HEK293 (cell line): ENCODE data around the gene KCNT1.

Experiments
- CTCF ChIA-PET: fragments of 350-600 bp; formaldehyde crosslinking; extraction: SDS; loops from one replicate; lab custom pipeline; 2021; ENCODE audit warnings: antibody characterized with exemption; lab: Yijun Ruan, JAX
- POLR2A ChIA-PET: fragments of 300-600 bp; formaldehyde crosslinking; extraction: SDS; loops from one replicate; lab custom pipeline; 2020; ENCODE audit warnings: antibody characterized with exemption, inconsistent platforms; lab: Yijun Ruan, JAX
- H3K27ac ChIP-seq: fragments of 200-500 bp; sonication (Bioruptor generic); 2 replicates; pipeline ENCODE4 v1.5.1; 2014; ENCODE audit warnings: low read depth, low read length, control low read depth, inconsistent platforms; ENCODE audit errors: extremely low read depth
- H3K36me3 ChIP-seq, 2 experiments: fragments of 200-500 bp in 1 of 2; sonication (Bioruptor generic) in 1 of 2; 1 replicate in 1 of 2; 2 replicates in 1 of 2; pipeline ENCODE4 v1.5.1; 2014 to 2017; ENCODE audit warnings: inconsistent platforms in 2 of 2, low read length in 2 of 2; ENCODE audit not compliant: control insufficient read depth in 2 of 2, insufficient read depth in 1 of 2
- H3K4me1 ChIP-seq: fragments of 200-500 bp; sonication (Bioruptor generic); 2 replicates; pipeline ENCODE4 v1.5.1; 2014; ENCODE audit warnings: mild to moderate bottlenecking, low read length, inconsistent platforms; ENCODE audit not compliant: control insufficient read depth, insufficient read depth
- H3K4me3 ChIP-seq: 2 replicates; pipeline ENCODE4 v1.5.1; 2011; ENCODE audit warnings: low read depth, mild to moderate bottlenecking, control low read depth, low read length, moderate library complexity
- H3K9me3 ChIP-seq: fragments of 200-500 bp; sonication (Bioruptor generic); 2 replicates; pipeline ENCODE4 v1.5.1; 2014; ENCODE audit warnings: low read depth, low read length, inconsistent platforms; ENCODE audit not compliant: control insufficient read depth, insufficient read depth
- BCL11B ChIP-seq: fragments of 450-650 bp; formaldehyde crosslinking; IDR thresholded peaks from 2 replicates; pipeline ENCODE4 v1.5.1; 2016; ENCODE audit warnings: low read depth, missing biosample characterization, missing genetic modification characterization
- GLI2 ChIP-seq: fragments of 450-650 bp; formaldehyde crosslinking; IDR thresholded peaks from 2 replicates; pipeline ENCODE4; 2017; ENCODE audit warnings: missing biosample characterization, missing genetic modification characterization, low read depth, borderline replicate concordance
- HOXA7 ChIP-seq: sonication (generic); formaldehyde crosslinking; IDR thresholded peaks from 2 replicates; pipeline ENCODE4 v1.8.1; 2022; ENCODE audit warnings: missing genetic modification reagents, borderline replicate concordance
- HOXD13 ChIP-seq: sonication (generic); formaldehyde crosslinking; IDR thresholded peaks from 2 replicates; pipeline ENCODE4 v1.8.0; 2022; ENCODE audit warnings: missing genetic modification reagents, borderline replicate concordance
- MZF1 ChIP-seq: fragments of 450-650 bp; formaldehyde crosslinking; IDR thresholded peaks from 2 replicates; pipeline ENCODE4 v1.5.1; 2017; ENCODE audit warnings: missing biosample characterization, missing genetic modification characterization, borderline replicate concordance
- ZBTB20 ChIP-seq: fragments of 450-650 bp; formaldehyde crosslinking; IDR thresholded peaks from 2 replicates; pipeline ENCODE4 v1.5.1; 2016; ENCODE audit warnings: missing biosample characterization, missing genetic modification characterization
- ZEB2 ChIP-seq: fragments of 450-650 bp; formaldehyde crosslinking; IDR thresholded peaks from 2 replicates; pipeline ENCODE4 v1.5.1; 2016; ENCODE audit warnings: missing biosample characterization, missing genetic modification characterization
- ZIC2 ChIP-seq: fragments of 450-650 bp; formaldehyde crosslinking; IDR thresholded peaks from 2 replicates; pipeline ENCODE4 v1.5.1; 2016; ENCODE audit warnings: missing biosample characterization, missing genetic modification characterization
- ZNF157 ChIP-seq: fragments of 450-650 bp; formaldehyde crosslinking; IDR thresholded peaks from 2 replicates; pipeline ENCODE4 v1.5.1; 2016; ENCODE audit warnings: missing biosample characterization, missing genetic modification characterization
- ZNF248 ChIP-seq: fragments of 450-650 bp; formaldehyde crosslinking; IDR thresholded peaks from 2 replicates; pipeline ENCODE4 v1.5.1; 2017; ENCODE audit warnings: missing biosample characterization, missing genetic modification characterization
- ZNF280C ChIP-seq: fragments of 450-650 bp; formaldehyde crosslinking; IDR thresholded peaks from 2 replicates; pipeline ENCODE4 v1.5.1; 2016; ENCODE audit warnings: missing biosample characterization, missing genetic modification characterization
- ZNF404 ChIP-seq: fragments of 450-650 bp; formaldehyde crosslinking; IDR thresholded peaks from 2 replicates; pipeline ENCODE4 v1.5.1; 2017; ENCODE audit warnings: missing biosample characterization, missing genetic modification characterization
- ZNF423 ChIP-seq: fragments of 450-650 bp; formaldehyde crosslinking; IDR thresholded peaks from 2 replicates; pipeline ENCODE4 v1.5.1; 2016; ENCODE audit warnings: missing biosample characterization, missing genetic modification characterization
- ZNF544 ChIP-seq: fragments of 450-650 bp; formaldehyde crosslinking; IDR thresholded peaks from 2 replicates; pipeline ENCODE4 v1.5.0; 2017; ENCODE audit warnings: missing biosample characterization, missing genetic modification characterization
- ZNF610 ChIP-seq: fragments of 450-650 bp; formaldehyde crosslinking; IDR thresholded peaks from 2 replicates; pipeline ENCODE4 v1.5.1; 2016; ENCODE audit warnings: missing biosample characterization, missing genetic modification characterization, borderline replicate concordance
- ZNF747 ChIP-seq: fragments of 450-650 bp; formaldehyde crosslinking; IDR thresholded peaks from 2 replicates; pipeline ENCODE4 v1.5.1; 2016; ENCODE audit warnings: missing biosample characterization, missing genetic modification characterization
- ZSCAN16 ChIP-seq: fragments of 450-650 bp; formaldehyde crosslinking; IDR thresholded peaks from 2 replicates; pipeline ENCODE4 v1.5.1; 2016; ENCODE audit warnings: missing biosample characterization, missing genetic modification characterization
- TF ChIP-seq, protein P1 (sequence below): fragments of 450-650 bp; formaldehyde crosslinking; IDR thresholded peaks from 2 replicates; pipeline ENCODE4 v1.5.1; 2016; ENCODE audit warnings: missing biosample characterization, missing genetic modification characterization
- TF ChIP-seq, protein P2 (sequence below): fragments of 450-650 bp; formaldehyde crosslinking; IDR thresholded peaks from 2 replicates; pipeline ENCODE4 v1.5.1; 2017; ENCODE audit warnings: missing biosample characterization, mild to moderate bottlenecking, missing genetic modification characterization, moderate library complexity

Gene KCNT1

GRCh38 chr9:135711391-135711790, 9.4 kb downstream of the KCNT1 start:
- no peaks in the 10 kb centered on the region for H3K9me3 ChIP-seq
- POLR2A ChIA-PET, result no interaction called here
- no peak overlapping the region for H3K27ac ChIP-seq
- H3K4me3 ChIP-seq, result no peak overlapping the region
- H3K4me1 ChIP-seq, result no peaks in the 10 kb centered on the region
- no peaks in the 10 kb centered on the region for H3K36me3 ChIP-seq
- TF ChIP-seq ZNF544 (tag by site-specific recombination) (no peak), BCL11B (tag by site-specific recombination) (no peak), ZBTB20 (tag by site-specific recombination) (no peak), ZNF404 (tag by site-specific recombination) (no peak), ZEB2 (tag by site-specific recombination) (no peak), ZNF747 (tag by site-specific recombination) (no peak), ZNF280C (tag by site-specific recombination) (no peak), HOXA7 (CRISPR knock-in tag) (no peak), HOXD13 (CRISPR knock-in tag) (no peak), ZNF157 (tag by site-specific recombination) (no peak), ZNF610 (no peak), ZSCAN16 (tag by site-specific recombination) (no peak), ZNF423 (tag by site-specific recombination) (no peak)
- TF ChIP-seq, protein P1, sequence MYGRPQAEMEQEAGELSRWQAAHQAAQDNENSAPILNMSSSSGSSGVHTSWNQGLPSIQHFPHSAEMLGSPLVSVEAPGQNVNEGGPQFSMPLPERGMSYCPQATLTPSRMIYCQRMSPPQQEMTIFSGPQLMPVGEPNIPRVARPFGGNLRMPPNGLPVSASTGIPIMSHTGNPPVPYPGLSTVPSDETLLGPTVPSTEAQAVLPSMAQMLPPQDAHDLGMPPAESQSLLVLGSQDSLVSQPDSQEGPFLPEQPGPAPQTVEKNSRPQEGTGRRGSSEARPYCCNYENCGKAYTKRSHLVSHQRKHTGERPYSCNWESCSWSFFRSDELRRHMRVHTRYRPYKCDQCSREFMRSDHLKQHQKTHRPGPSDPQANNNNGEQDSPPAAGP (tag by site-specific recombination), result no peak
- CTCF ChIA-PET, result interaction anchor here (0.7 to 1.2 kb wide), 4 partner anchors 8 to 25 kb away, joined by 3 to 4 read pairs (median 3); no protein-coding TSS in a partner anchor

DNA sequence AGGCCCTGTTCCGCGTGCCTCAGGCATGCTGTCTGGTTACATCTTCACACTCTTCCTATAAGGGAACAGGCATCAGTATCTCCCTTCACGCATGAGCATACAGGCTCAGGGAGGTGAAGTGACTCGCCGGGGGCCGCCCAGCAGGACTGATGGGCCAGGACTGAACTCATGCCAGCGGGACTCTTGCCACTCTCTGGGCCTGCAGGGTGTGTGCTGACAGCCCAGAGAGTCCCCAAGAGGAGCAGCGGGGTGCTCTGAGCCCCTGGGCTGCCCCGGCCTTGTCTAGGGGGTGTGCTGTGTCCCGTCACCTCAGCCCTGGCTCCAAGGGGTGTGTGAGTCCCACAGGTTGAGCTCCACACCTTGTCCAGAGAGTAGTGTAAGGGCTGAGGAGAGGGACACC, 9.9 kb downstream of the KCNT1 start:
- no peaks in the 10 kb centered on the region for H3K4me1 ChIP-seq
- H3K36me3 ChIP-seq, result no peaks in the 10 kb centered on the region
- TF ChIP-seq GLI2 (tag by site-specific recombination), result no peak
- TF ChIP-seq MZF1 (tag by site-specific recombination), result no peak
- no peak for TF ChIP-seq ZNF248 (tag by site-specific recombination)
- TF ChIP-seq, protein P2, sequence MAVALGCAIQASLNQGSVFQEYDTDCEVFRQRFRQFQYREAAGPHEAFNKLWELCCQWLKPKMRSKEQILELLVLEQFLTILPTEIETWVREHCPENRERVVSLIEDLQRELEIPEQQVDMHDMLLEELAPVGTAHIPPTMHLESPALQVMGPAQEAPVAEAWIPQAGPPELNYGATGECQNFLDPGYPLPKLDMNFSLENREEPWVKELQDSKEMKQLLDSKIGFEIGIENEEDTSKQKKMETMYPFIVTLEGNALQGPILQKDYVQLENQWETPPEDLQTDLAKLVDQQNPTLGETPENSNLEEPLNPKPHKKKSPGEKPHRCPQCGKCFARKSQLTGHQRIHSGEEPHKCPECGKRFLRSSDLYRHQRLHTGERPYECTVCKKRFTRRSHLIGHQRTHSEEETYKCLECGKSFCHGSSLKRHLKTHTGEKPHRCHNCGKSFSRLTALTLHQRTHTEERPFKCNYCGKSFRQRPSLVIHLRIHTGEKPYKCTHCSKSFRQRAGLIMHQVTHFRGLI (tag by site-specific recombination), result no peak
- TF ChIP-seq ZIC2 (tag by site-specific recombination), result peak; percentile 86
- ChIA-PET POLR2A (no interaction called here), CTCF (interaction anchor here (0.7 to 1.2 kb wide), 3 partner anchors 9 to 25 kb away, joined by 3 to 4 read pairs (median 3); no protein-coding TSS in a partner anchor)
- no peak overlapping the region for H3K27ac ChIP-seq
- no peaks in the 10 kb centered on the region for H3K9me3 ChIP-seq
- no peak overlapping the region for H3K4me3 ChIP-seq
